PC-3 (cell line): ENCODE measurements around the gene EP400. TPM values are rescaled to one million over a fixed set of nuclear protein-coding genes. Genes with fewer than 3 reads are reported as not detected.
A peak's percentile ranks its signal among the peaks of the same experiment; 100 is the strongest.

ENCODE experiments used
- ATAC-seq: fragments of 200-7000 bp; cut with Tn5 transposase; 2 replicates; pipeline ENCODE4 v1.9.1; 2020; ENCODE audit warnings: mild to moderate bottlenecking, moderate library complexity
- BruUV-seq: library from RNA; stranded (reverse); fragments of 400-500 nt; replicated peaks from 2 replicates; lab custom pipeline; 2021; lab: Mats Ljungman, UMichigan
- CTCF ChIA-PET: fragments of 300-600 bp; sonication (Branson Sonifier 250); formaldehyde crosslinking; loops from one replicate; lab custom pipeline; 2022; ENCODE audit warnings: antibody characterized with exemption; lab: Charles Lee
- POLR2A ChIA-PET: fragments of 300-600 bp; sonication (Branson Sonifier 250); formaldehyde crosslinking; loops from one replicate; lab custom pipeline; 2022; ENCODE audit warnings: antibody characterized with exemption; ENCODE audit not compliant: unreplicated experiment; lab: Charles Lee
- DNase-seq: peaks from one replicate; pipeline ENCODE4 v3.0.0-alpha.2; 2015
- H2AFZ ChIP-seq: fragments of 300-600 bp; sonication (generic); 2 replicates; pipeline ENCODE4 v1.6.0; 2016; ENCODE audit warnings: antibody characterized with exemption, low read length
- H3F3A ChIP-seq: fragments of 300-600 bp; sonication (generic); one replicate; pipeline ENCODE4 v1.6.0; 2017; ENCODE audit warnings: antibody characterized with exemption, low read length, control low read depth, mild to moderate bottlenecking; ENCODE audit not compliant: unreplicated experiment
- H3K27ac ChIP-seq: fragments of 300-600 bp; sonication (generic); 2 replicates; pipeline ENCODE4 v1.5.1; 2016; ENCODE audit warnings: mild to moderate bottlenecking, low read length
- H3K27me3 ChIP-seq: fragments of 300-600 bp; sonication (generic); 2 replicates; pipeline ENCODE4 v1.6.1; 2016; ENCODE audit warnings: low read length, mixed read lengths
- H3K36me3 ChIP-seq: fragments of 300-600 bp; sonication (generic); 2 replicates; pipeline ENCODE4 v1.6.1; 2016; ENCODE audit warnings: low read depth, mixed run types, low read length, mixed read lengths
- H3K4me1 ChIP-seq: fragments of 300-600 bp; sonication (generic); 2 replicates; pipeline ENCODE4 v1.5.1; 2016; ENCODE audit warnings: low read length; ENCODE audit not compliant: insufficient read depth
- H3K4me2 ChIP-seq: fragments of 300-600 bp; sonication (generic); 2 replicates; pipeline ENCODE4 v1.6.0; 2016; ENCODE audit warnings: low read length
- H3K4me3 ChIP-seq: fragments of 300-600 bp; sonication (generic); 2 replicates; pipeline ENCODE4 v1.5.1; 2016; ENCODE audit warnings: mild to moderate bottlenecking, low read length, mixed read lengths
- H3K79me2 ChIP-seq: fragments of 300-600 bp; sonication (generic); 2 replicates; pipeline ENCODE4 v1.6.1; 2017; ENCODE audit warnings: low read length, mixed read lengths
- H3K9ac ChIP-seq: fragments of 300-600 bp; sonication (generic); 2 replicates; pipeline ENCODE4 v1.6.0; 2016; ENCODE audit warnings: mild to moderate bottlenecking, low read length
- H3K9me2 ChIP-seq: fragments of 300-600 bp; sonication (generic); replicated peaks from 2 replicates; pipeline ENCODE4 v1.6.1; 2016; ENCODE audit warnings: mixed run types, low read length, mixed read lengths
- H3K9me3 ChIP-seq: fragments of 300-600 bp; sonication (generic); 2 replicates; pipeline ENCODE4 v1.6.1; 2016; ENCODE audit warnings: low read length, mixed read lengths
- H4K20me1 ChIP-seq: fragments of 300-600 bp; sonication (generic); 2 replicates; pipeline ENCODE4 v1.6.1; 2016; ENCODE audit warnings: low read length, mixed read lengths
- CTCF ChIP-seq: fragments of 300-600 bp; sonication (generic); conservative IDR thresholded peaks from 2 replicates; pipeline ENCODE4 v1.5.1; 2017; ENCODE audit warnings: antibody characterized with exemption, low read depth, mild to moderate bottlenecking, low read length
- EZH2 ChIP-seq: fragments of 300-600 bp; sonication (generic); IDR thresholded peaks from one replicate; pipeline ENCODE4 v1.6.1; 2017; ENCODE audit warnings: antibody characterized with exemption, mild to moderate bottlenecking, low read length; ENCODE audit not compliant: unreplicated experiment
- EZH2phosphoT487 ChIP-seq: fragments of 300-600 bp; sonication (generic); IDR thresholded peaks from 2 replicates; pipeline ENCODE4 v1.6.1; 2018; ENCODE audit warnings: mild to moderate bottlenecking, antibody characterized with exemption, low read length, borderline replicate concordance
- intact Hi-C: fragments of 100-400 bp; cut with micrococcal nuclease; formaldehyde crosslinking; loops from 2 replicates; pipeline ENCODE4 v1.9.0; 2023
- total RNA-seq: library from RNA; depleted of rRNA; stranded (reverse); fragments of >200 nt; gene quantifications from 2 replicates; pipeline ENCODE4 v1.2.3, GENCODE V29; 2014

EP400 gene
- total RNA-seq, 1 experiment from 2014 or later = 20.2 TPM

- no TSS peak for BruUV-seq
Measured at GRCh38 chr12:131916306-131917138, 33.2 kb upstream of the EP400 start.

GRCh38 chr12:131917139-131917710, 32.5 kb upstream of the EP400 start:
- Histone ChIP-seq H3K79me2 (no peaks in the 10 kb centered on the region), H3K36me3 (peaks cover 37% of the 10 kb centered on the region), H3K4me3 (no peak overlapping the region), H3K27ac (no peak overlapping the region), H4K20me1 (no peaks in the 10 kb centered on the region), H3K27me3 (no peaks in the 10 kb centered on the region), H3F3A (no peaks in the 10 kb centered on the region), H3K9ac (no peak overlapping the region), H3K9me3 (no peaks in the 10 kb centered on the region), H3K9me2 (no peaks in the 10 kb centered on the region), H2AFZ (no peak overlapping the region), H3K4me1 (peaks cover 9% of the 10 kb centered on the region), H3K4me2 (no peak overlapping the region)
- ChIA-PET CTCF (no interaction called here), POLR2A (no interaction called here)
- no peak for ATAC-seq
- BruUV-seq = no TSS peak
- TF ChIP-seq EZH2 = no peak
- no peak for TF ChIP-seq CTCF
- no peak for TF ChIP-seq EZH2phosphoT487
- intact Hi-C loops = no loop called here
- DNase-seq = no peak

More at GRCh38 chr12:131916306-131917138, 33.2 kb upstream of the EP400 start:
- H3K4me1 ChIP-seq = peaks cover 15% of the 10 kb centered on the region
- CTCF ChIA-PET = no interaction called here
- no peak overlapping the region for H2AFZ ChIP-seq
- no peak for ATAC-seq
- no peaks in the 10 kb centered on the region for H3K9me3 ChIP-seq
- no peak overlapping the region for H3K27ac ChIP-seq
- no peak for DNase-seq
- TF ChIP-seq EZH2 (no peak), CTCF (no peak), EZH2phosphoT487 (no peak)
- H3K4me3 ChIP-seq = no peak overlapping the region
- no peaks in the 10 kb centered on the region for H3K27me3 ChIP-seq
- no peak overlapping the region for H3K4me2 ChIP-seq
- intact Hi-C loops = no loop called here
- no peaks in the 10 kb centered on the region for H3K9me2 ChIP-seq
- H3K79me2 ChIP-seq = no peaks in the 10 kb centered on the region
- POLR2A ChIA-PET = no interaction called here
- no peaks in the 10 kb centered on the region for H3F3A ChIP-seq
- peaks cover 37% of the 10 kb centered on the region for H3K36me3 ChIP-seq
- no peaks in the 10 kb centered on the region for H4K20me1 ChIP-seq
- H3K9ac ChIP-seq = no peak overlapping the region

DNA sequence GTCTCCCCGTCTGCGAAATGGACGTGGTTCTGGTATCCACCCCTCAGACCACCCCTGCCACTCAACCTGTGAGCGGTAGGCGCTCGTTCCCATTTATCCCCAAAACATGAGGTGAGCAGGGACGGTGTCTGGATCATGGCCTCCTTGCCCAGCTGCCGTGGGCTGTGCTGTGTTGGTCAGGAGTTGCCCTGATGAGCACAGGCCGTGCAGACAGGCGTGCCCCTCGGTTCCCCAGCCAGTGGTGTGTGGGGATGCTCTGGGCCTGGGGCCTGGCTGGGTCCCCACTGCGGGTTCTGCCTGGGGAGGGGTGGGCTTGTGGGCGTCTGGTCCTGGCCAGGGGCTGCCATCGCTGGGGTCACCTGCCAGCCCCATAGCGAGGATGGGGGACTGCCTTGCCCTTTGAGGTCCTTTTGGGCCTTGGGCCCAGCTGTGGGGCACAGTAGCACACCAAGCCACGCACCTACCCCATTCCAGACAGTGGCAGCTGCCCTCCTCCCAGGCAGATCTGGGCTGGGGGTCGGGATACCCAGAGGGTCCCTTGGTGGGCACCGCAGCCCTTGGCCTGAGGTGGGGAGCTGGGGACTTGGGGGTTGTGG, 31.9 kb upstream of the EP400 start:
- Histone ChIP-seq H3K4me3 (no peak overlapping the region), H3K27ac (no peak overlapping the region), H3K4me1 (peaks cover 3% of the 10 kb centered on the region), H4K20me1 (no peaks in the 10 kb centered on the region), H3K4me2 (no peak overlapping the region), H3K27me3 (no peaks in the 10 kb centered on the region), H3K9me2 (no peaks in the 10 kb centered on the region), H3K36me3 (peaks cover 37% of the 10 kb centered on the region), H3F3A (no peaks in the 10 kb centered on the region), H3K79me2 (no peaks in the 10 kb centered on the region), H3K9ac (no peak overlapping the region), H3K9me3 (no peaks in the 10 kb centered on the region), H2AFZ (no peak overlapping the region)
- ChIA-PET POLR2A (no interaction called here), CTCF (no interaction called here)
- no TSS peak for BruUV-seq
- no peak for DNase-seq
- TF ChIP-seq EZH2phosphoT487 = no peak
- no peak for TF ChIP-seq EZH2
- no peak for TF ChIP-seq CTCF
- peak; percentile 23; the same call in 1 of the 2 replicates for ATAC-seq
- intact Hi-C loops = no loop called here
